ENCODE data around the gene ARHGDIG.

The ARHGDIG gene

DNA sequence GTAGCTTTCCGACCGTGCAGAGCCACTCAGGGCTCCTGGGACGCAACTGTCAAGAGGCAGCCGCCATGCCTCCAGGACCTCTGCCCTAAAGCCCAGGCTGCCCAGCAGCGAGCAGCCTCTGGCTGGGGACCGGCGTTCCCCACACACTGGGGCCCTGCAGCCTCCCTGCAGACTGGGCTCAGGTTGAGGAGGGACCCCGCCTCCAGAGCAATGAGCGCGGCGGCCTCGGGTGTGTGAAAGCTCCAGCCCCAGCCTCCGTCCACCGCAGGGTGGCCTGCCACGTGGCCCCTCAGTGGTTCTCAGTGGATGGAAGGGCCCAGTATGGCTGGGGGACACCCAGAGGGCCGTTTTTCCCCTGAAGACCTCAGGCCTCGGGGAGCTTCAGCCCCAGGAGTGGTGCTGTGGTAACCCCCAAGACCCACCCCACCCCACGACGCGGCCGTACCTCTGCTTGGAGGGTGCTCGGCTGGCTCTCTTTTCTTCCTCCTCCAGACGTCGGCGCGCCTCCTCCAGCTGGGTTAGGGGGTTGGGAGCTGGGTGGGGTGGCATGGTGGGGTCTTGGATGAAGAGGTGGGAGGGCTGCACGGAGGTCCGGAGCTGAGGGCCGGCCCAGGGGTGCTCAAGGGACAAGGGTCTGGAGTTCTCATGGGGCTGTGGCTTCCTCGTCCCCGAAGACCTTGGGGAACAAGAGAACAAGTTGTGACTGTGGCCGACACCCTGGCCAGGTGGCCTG lies 12.8 kb downstream of the ARHGDIG start:
- in situ Hi-C loops (cut with MboI; ENCODE audit: low sequenced_read_pairs), result no loop called here

DNA sequence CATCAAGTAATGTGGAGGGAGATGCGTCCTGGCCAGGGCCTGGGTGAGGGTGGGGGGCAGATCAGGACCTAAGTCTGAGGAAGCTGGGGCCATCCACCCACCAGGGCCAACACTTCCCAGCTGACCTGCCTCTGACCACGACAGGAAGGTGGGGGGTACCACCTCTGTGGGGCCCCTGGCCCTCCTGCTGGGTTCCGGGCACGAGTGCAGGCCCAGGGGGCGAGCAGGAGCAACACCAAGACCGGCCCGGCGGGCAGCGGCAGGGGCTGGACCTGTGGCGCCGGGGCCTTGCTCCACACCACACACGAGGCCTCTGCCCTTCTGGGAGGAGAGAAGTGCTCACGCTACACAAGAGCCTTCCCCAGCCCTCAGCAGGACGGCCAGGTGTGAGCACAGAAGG lies 15.9 kb downstream of the ARHGDIG start:
- in situ Hi-C loops (cut with MboI; ENCODE audit: low sequenced_read_pairs), result no loop called here

GRCh38 chr16:296806-297510 lies 16.6 kb downstream of the ARHGDIG start:
- in situ Hi-C loops (cut with MboI; ENCODE audit: low sequenced_read_pairs), result no loop called here

GRCh38 chr16:297832-298231 lies 17.4 kb downstream of the ARHGDIG start:
- in situ Hi-C loops (cut with MboI; ENCODE audit: low sequenced_read_pairs), result no loop called here

- in situ Hi-C loops (cut with MboI; ENCODE audit: low sequenced_read_pairs), result no loop called here
Measured at GRCh38 chr16:301235-301634, 20.8 kb downstream of the ARHGDIG start.

- in situ Hi-C loops (cut with MboI; ENCODE audit: low sequenced_read_pairs), result no loop called here
Measured at GRCh38 chr16:301950-302349, 21.6 kb downstream of the ARHGDIG start.

DNA sequence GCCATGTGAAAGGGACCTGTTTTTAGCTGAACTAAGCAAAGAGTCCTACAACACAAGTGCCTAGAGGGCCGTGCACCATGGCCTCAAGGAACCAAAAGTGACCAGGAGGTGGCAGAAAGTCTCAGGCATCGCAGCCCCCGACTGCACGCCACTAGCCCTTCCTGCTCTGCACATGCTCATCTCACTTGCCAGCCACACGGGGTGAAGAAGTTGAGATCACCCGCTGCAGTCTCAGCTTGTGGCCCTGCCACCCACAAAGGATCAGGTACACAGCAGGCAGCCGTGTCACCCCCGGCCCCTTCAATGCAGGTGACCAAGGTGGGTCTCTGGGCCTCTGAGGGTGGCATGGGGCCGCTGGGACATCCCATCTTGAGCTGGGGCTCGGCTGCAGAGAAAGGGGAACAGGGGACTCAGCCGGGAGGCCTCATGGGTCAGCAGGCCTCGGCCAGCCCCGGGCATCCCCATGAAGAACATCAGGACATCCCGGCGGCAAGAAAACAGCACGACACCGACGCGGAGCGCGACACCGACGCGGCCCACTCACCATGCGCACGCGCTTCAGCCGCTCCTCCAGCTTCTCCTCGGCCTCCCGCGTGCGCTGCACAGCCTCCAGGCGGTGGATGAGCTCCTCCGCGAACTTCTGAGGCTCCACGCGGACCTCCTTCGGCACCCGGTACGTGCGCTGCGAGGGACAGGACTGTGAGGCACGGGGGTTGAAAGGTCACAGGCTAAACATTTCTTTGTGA lies 23.5 kb downstream of the ARHGDIG start:
- in situ Hi-C loops (cut with MboI; ENCODE audit: low sequenced_read_pairs), result no loop called here

- in situ Hi-C loops (cut with MboI; ENCODE audit: low sequenced_read_pairs), result no loop called here
Measured at GRCh38 chr16:305916-306626, 25.7 kb downstream of the ARHGDIG start.

DNA sequence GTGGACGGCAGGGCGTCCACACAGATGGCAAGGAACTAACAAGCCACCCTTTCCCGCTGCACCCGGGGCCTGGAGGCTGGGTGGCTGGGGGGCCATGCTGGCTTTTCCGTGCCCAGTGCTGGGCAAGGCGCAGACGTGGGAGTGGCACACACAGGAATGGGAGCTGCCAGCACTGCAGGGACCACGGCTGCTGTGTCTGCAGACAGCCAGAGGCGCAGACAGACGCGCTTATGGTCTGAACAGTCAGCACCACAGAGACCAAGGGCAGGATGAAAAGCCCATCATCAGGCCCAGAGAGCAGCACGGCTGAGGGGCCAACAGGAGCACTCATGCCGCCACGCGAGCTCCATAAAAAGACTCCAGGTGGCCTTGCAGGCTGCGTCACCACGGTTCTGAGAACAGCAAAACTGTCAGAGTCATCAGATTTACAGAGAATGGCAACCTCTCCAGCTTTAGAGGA lies 26.6 kb downstream of the ARHGDIG start:
- in situ Hi-C loops (cut with MboI; ENCODE audit: low sequenced_read_pairs), result no loop called here

DNA sequence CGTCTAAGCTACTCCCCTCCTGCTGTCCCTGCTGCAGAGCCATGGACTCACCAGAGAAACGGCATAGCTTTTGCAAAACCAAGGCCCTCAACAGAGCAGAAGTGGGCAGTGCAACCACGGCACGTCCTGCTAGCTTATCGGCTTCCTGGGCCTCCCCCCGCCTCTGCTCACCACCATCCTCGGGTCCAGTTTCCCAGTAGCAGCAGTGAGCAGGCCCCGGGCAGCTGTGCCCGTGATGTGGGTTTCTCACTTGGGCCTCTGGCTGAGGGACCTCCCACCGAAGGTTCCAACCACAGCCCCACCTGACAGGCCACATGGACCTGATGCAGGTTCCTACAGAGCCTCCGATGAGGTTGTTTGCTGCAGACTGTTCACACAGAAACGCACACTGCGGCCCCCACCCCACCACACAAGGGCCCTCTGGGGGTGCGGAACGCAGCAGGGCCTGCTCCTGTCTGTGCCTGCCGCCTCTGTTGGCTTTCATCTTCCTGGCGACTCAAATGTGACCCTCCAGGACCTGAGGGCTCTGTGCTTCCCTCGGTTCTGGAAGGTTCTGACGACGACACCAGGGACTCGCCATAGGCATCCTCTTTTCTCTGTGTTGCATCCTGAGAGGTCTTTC lies 27.4 kb downstream of the ARHGDIG start:
- in situ Hi-C loops (cut with MboI; ENCODE audit: low sequenced_read_pairs), result no loop called here

GRCh38 chr16:309476-309875 lies 29.1 kb downstream of the ARHGDIG start:
- in situ Hi-C loops (cut with MboI; ENCODE audit: low sequenced_read_pairs), result no loop called here

DNA sequence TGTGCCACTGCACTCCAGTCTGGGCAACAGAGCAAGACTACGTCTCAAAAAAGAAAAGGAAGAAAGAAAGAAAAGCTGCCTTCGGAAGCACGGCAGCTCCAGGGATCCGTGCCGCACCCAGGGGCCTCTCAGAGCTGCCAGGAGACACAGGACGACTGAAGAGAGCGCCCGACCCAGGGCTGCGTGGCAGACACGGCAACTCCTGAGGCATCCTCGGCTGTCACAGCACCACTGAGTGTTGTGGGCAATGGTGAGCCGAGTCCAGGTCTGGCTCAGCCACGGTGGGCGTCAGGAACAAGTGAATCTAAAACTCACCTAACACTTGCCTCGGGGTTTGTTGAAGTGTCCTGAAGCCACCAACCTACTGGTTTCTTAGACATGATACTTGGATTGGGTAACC lies 31.3 kb downstream of the ARHGDIG start:
- in situ Hi-C loops (cut with MboI; ENCODE audit: low sequenced_read_pairs), result no loop called here

GRCh38 chr16:314351-314750 lies 34.0 kb downstream of the ARHGDIG start:
- in situ Hi-C loops (cut with MboI; ENCODE audit: low sequenced_read_pairs), result no loop called here

DNA sequence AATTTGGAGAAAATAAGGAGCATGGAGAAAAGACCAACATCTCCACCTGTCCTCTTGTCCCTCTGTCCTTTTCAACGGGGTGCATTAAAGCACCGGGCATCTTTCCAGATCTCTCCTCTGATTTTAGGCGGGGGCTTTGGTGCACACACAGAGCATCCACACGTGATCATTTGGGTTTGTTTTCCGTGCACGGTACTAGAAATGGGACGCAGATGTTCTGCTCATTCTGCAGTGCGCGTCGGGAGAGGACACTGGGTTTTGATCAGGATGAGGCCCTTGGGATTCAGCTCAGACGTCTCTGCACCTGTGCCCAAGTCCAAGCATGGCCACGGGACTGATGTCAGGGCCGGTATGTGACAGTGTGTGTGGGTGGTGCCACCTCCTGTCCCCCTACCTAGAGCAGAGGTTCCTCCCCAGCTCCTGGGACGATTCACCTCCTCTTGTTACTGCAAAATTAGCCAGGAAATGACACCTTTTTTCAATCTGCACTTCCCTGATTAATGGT lies 34.5 kb downstream of the ARHGDIG start:
- in situ Hi-C loops (cut with MboI; ENCODE audit: low sequenced_read_pairs), result no loop called here

DNA sequence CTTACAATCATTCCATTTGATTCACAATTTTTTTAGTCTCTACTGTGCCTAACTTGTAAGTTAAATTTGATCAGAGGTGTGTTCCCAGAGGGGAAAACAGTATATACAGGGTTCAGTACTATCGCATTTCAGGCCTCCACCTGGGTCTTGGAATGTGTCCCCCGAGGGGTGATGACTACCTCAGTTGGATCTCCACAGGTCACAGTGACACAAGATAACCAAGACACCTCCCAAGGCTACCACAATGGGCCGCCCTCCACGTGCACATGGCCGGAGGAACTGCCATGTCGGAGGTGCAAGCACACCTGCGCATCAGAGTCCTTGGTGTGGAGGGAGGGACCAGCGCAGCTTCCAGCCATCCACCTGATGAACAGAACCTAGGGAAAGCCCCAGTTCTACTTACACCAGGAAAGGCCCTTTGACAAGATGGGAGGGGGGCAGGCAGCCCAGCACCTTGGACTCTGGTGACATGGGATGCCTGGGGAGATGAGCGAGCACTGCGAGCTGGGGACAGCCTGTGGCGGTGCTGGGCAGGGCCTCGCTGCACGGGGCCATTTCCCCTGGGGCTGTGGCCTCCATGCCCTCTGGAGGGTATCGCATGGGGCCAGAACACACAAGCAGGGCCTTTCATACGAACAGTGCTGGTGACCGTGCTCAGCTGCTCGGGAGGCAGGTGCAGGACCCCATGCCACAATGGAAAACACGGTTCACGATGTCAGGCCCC lies 36.5 kb downstream of the ARHGDIG start:
- in situ Hi-C loops (cut with MboI; ENCODE audit: low sequenced_read_pairs), result no loop called here

DNA sequence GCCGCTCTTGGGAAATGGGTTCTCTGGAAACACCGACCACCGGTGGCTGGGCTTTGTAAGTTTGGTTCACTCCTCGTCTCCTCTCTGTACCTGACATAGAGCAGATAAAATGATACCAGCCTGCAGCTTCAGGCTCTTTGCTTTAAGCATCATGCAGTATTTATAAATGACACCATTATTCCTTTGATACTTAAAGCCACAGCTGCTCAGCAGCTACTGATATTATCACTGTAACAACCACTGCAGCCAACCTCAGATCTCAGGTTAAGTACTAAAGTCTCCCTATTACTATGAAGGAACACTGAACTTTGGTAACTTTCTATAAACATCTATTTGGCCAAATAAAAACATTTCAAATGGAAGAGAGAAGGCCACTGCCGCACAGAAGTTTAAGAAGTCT lies 37.2 kb downstream of the ARHGDIG start:
- in situ Hi-C loops (cut with MboI; ENCODE audit: low sequenced_read_pairs), result no loop called here

GRCh38 chr16:318628-319027 lies 38.2 kb downstream of the ARHGDIG start:
- in situ Hi-C loops (cut with MboI; ENCODE audit: low sequenced_read_pairs), result no loop called here

DNA sequence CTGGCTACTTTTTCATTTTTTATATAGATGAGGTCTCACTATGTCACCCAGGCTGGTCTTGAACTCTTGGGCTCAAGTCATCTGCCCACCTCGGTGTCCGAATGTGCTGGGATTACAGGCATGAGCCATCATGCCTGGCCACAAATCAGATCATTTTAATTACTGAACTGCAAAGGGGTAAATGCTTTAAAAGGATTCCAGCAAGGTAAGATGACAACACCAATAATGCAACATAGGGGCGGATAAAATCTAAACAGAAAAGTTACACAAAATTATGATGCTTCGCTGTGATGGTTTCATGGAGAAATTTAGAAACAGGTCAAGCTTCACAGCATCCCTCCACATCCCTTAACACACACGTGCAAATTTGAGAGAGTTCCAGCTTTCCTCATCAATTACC lies 39.8 kb downstream of the ARHGDIG start:
- in situ Hi-C loops (cut with MboI; ENCODE audit: low sequenced_read_pairs), result no loop called here

DNA sequence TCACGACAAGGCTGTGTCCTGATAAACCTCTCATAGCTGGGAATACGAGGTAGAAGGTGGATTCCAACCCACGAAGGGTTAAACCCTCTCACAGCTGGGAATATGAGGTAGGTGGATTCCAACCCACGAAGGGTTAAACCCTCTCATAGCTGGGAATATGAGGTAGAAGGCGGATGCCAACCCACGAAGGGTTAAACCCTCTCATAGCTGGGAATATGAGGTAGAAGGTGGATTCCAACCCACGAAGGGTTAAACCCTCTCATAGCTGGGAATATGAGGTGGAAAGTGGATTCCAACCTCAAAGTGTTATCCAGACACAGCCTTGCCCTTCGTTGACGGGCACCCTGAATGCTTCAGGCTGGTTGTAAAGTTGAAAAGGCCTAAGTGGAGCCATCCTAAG lies 41.1 kb downstream of the ARHGDIG start:
- in situ Hi-C loops (cut with MboI; ENCODE audit: low sequenced_read_pairs), result no loop called here

All from HL-60/S4 treated with retinoic acid at 250 ng/mL for 4 days and 3 days (cell line).